NOMO-1 treated with DMSO at 0.1 percent for 48 hours (cell line): ENCODE measurements around the gene GRK4.
"Not testable (repeated sequence)": the region's sequence is repeated elsewhere in the genome, so short reads cannot be mapped to it uniquely, and the experiment has no call there.

ENCODE experiments used
- DNase-seq: peaks from one replicate; lab custom pipeline; 2025; ENCODE audit not compliant: unreplicated experiment; lab: John Stamatoyannopoulos, UW

Gene GRK4

DNA sequence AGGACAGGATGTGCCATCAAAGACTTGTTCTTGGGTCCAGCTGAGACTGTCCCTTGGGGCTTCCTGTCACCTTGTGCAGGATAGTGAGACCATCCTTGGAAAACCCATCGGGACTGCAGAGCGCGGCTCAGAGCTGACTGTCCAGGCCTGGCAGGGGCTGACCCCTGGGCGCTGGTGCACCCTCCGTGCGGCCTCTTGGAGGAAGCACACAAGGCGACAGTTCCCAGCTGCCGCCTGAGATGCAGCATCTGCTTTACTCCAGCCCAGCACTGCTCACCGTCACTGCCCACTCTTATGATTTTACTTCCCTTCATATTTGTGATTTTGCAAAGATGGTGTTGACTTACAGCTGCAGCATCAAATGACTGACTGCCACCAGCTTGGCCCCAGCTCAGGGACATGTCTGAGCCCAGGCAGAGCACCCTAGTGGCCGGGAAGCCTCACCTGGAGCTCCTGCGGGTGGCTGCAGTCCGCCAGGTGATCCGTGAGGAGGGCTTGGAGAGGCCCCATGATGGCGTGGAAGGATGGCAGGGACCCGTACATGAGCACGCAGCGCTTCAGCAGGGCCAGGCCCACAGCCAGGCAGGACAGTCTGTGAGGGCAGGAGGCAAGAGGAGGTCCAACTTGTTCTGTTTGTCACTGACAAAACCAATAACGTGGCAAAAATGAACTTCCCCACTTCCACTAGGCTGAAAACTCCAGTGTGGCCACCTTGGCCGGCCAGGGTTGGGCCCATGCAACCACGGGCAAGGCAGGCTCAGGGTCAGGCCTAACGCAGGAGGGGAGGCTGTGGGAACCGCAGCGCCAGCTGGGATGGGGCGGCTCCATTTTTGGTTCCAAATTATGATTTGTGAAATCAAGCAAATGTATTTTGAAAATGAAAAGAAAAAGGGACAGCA lies 22.0 kb upstream of the GRK4 start:
- DNase-seq, result no peak

DNA sequence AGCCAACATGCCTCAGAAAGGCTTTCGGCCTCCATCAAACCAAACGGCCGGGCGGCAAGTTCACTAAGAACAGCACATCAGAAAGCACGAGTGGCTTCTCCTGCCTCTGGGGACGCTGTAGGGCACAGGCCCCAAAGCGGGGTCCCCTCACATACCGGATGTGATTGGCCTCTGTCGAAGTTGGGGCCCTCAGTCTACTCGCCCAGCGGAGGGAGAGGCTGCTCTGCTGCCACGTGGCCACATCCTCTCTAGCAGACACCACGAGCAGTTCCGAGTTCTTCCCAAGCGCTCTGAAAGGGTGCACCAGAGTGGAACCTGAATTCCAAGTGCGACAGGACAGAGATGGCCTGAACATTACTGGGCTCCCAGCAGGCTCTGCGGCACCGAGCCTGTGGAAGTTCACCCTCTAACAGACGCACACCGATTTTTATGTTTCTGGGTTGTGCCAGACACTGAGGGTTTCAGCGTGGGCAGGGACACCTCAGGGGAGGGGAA lies 21.3 kb upstream of the GRK4 start:
- no peak for DNase-seq

DNA sequence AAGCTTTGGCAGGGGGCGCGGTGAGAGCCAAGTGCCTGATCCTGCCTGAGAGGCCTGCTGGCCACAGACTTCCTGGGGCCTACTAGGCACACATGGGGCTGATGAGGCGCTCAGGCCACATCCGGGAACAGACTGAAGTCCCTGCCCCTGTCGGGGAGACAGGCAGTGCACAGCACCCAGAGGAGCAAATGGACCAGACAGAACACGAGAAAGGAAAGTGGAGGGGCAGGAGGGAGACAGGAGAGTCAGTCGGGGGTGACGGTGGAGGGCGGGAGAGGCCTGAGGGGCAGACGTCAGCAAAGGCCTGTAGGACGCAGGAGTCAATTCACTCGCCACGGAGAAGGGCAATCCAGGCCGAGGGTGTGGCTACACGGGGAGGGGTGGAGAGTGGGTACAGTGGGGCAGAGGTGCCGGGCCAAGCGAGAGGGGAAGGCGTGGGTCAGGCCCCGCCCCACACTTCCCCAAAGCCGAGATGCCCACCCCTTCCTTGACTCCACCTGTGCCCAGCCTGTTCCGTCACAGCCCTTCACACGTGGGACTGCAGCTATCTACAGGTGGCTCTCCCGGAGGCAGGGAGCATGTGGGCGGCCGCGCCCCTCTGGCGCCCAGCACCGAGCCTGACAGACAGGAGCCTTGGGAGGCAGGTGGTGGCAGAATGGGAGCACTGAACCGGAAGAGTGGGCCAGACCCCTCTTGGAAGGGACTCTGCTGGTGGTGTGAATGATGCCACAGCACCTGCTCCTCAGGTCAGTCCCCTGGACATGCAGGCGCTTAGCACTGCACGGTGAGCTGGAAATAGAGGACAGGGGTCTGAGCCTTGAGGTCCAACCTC lies 20.6 kb upstream of the GRK4 start:
- DNase-seq, result no peak

DNA sequence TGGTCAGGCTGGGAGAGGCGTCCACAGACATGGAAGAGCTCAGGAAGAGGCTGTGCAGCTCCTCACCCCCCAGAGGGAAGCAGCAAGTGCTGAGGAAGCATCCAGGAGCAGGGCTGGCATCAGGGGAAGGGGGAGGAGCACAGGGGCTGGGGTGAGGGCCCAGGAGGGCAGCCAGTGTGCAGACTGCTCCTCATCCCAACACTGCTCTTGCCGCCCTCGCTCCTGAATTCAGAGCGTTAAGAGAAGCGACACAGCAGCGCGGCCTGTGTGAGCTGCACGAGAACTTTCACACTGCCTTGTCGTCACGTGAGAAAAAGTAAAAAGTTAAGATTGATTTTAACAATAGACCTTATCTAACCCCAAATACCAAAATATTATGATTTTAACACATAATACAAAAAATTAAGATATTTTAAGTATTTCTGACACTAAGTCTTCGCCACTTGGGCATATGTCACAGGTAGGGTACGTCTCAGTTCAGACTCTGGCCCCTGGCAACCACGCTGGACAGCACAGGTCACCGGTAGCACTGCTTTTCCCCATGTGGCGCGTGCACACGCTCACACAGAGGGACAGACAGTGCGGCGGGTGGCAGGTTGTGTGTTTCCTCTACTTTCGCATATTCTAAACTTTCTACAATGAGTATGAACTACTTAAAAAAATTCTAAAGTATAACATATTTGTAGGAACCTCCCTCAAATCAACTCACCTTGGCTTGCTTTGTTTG lies 19.8 kb upstream of the GRK4 start:
- no peak for DNase-seq

DNA sequence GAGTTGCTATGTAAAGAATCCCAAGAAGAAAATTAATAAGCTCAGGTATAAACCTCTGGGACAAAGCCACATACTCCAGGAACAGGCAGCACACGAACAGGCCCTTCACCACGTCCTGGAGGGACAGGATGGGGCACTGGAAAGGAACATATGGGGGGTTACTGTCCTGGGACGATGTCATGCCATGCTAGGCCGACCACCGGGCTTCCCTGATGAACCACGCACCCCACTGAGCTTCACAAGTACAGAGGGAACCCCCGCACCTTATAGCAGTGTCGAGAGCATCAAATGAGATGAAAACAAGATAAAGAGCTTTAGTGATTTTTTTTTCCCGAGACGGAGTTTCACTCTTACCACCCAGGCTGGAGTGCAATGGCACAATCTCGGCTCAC lies 19.3 kb upstream of the GRK4 start:
- no peak for DNase-seq

DNA sequence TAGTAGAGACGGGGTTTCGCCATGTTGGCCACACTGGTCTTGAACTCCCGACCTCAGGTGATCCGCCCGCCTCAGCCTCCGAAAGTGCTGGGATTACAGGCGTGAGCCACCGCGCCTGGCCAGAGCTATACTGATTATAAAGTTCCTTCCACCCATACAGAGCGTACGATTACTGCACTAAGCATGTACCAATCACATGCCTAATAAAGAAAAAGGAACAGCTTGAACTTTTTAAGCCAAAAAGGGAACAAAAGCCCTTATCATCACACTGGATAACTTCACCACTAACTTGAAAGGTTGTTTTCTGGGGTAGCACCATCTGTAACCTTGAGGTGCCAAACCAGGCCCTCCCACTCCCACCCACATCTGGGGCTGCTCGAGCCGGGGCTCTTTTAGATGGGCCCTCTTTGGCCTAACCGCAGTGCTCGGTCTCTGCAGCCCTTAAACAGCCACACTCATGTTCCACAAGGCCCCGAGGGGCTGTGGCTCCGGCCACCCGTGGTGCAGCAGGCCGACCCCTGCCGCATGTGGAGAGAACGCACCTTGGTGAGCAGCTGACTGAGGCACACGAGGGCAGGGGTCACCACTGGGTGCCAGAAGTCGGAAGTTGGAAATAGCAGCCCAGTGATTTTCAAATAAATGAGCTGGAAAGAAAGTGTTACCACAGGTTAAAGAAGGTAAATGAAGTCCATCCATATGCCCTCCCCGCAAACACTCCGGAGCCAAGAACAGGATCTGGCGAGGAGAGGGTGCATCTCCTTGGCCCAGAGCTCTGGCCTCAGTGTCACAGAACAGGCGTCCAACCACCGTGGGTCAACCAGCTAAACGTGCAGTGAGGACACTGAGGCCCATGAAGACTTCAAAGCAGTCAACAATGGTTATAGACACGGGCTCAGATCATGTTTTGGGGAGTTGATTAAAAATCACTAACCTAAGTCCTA lies 18.5 kb upstream of the GRK4 start:
- DNase-seq, result no peak

DNA sequence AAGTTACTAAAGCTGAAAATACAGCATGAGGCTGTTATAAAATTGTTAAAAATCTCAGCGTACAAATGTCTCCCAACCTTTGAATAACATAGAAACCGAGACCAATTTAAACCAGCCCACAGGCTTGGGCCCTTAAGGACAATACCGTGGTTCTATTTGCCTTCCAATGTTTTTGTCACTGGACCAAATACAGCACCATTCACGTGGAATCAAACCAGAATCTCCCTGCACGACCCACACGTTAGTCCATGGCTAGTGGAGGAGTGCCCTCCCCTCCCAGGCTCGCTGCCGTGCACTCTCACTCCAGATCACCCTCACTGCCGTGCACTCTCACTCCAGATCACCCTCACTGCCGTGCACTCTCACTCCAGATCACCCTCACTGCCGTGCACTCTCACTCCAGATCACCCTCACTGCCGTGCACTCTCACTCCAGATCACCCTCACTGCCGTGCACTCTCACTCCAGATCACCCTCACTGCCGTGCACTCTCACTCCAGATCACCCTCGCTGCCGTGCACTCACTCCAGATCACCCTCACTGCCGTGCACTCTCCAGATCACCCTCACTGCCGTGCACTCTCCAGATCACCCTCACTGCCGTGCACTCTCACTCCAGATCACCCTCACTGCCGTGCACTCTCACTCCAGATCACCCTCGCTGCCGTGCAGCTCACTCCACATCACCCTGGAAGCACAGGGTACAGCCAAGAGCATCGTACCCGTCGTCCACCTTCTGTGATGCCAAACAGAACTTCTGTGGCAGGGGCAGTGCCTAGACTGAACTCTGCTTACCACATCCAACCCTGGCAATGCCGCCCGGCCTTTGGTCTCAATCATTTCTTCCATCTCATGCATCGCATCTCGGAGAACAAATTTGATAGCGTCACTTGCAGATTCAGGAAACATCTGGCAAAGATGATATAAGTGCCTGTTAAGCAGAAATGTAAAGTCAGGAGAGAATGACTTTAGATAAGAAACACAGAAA lies 17.5 kb upstream of the GRK4 start:
- DNase-seq, result not testable (repeated sequence)

DNA sequence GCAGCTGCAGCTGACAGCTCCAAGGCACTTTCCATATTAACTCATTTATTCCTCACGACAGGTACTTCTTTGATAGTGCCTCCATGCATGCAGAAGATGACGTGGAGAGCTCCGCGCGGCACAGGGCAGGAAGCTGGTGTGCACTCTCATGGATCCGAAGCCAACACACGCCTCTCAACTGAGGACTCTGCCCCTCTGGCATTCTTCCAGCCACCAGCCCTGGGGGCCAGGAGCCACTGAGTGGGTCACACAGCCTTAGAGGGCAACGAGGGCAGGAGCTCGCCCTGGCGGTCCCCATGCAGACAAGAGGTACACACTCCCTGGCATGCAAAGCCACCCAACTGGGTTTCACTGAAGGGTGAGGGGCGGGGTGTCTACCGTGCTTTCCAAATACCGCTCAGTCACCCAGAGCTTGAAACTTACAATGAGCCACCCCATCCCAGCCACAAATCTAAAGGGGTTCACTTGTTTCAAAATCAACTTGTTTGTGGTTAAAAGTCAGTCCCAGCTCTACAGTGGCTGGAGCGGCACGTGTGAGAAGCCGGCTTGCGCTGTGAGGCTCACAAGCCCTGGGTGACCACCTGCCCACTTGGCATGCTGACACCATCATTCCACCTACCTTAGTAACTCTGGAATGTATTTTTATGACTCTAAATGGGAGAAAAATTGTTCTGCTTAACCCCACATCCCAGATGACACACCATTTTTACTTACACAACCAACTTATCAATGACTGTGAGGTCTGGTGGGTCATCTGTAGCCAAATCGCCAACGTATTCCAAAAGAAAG lies 16.4 kb upstream of the GRK4 start:
- DNase-seq, result no peak

DNA sequence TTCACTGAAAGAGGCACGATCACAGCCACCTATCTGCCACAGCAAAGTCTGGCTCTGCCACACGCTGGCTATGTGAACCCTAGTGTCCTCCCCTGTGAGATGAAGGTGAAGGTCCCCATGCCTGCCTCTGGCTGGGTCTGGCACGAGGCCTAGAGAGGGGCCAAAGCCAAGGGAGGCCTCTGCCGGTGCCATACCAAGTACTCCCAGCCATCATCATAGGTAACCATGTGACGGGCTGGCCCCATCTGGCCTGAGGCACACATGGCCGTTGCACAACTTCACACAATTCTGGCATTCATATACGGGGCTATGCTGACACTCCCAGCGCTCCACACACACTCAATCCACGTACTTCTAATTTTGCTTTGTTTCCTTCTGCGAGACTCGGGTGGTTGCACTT lies 15.4 kb upstream of the GRK4 start:
- DNase-seq, result no peak

DNA sequence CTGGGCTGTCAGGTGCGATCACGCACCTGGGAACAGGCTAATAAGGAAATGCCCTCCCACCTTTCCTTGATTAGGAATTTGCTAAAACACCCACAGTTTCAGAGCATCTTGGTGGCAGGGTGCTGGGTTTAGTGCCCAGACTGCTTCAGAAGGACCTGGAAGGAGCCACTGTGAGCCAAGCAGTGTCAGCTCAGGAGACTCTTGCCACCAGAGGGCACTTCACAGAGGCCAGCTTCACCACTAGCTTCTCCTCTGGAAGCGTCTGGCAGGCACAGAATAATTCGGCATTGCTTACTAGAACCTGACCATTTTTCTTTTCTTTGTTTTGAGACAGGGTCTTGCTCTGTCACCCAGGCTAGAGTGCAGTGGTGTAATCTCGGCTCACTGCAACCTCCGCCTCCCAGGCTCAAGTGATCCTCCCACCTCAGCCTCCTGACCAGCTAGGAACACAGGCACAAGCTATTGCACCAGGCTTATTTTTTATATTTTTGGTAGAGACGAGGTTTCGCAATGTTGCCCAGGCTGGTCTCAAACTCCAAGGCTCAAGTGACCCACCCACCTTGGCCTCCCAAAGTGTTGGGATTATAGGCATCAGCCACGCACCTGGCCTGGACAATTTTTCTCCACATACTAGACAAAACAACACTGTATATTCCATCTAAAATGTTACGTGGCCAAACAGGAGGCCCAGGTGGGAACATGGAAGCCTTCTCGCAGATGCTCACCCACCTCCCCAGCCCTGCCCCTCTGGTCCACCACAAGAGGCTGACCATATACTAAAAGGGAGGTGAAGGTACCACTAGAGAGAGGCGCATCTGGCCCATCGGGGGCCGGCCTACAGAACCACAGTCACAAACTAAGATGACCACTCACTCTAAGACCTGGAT lies 14.2 kb upstream of the GRK4 start:
- DNase-seq, result no peak

DNA sequence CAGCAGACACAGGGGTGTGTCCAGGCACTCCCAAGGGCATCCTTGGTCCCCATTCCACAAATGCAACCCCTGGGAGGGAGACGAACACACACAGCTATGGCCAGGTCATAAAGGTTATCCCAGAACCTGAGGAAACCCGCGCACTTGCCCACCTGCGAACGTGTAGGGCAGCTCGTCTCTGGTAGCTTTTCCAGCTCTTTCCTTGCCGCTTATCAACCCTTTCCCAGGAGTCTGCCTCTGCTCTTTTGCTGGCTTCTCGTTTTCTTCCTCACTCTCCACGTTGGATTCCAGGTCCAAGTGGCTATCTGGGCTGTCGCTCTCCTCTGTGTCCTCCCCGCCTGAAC lies 13.6 kb upstream of the GRK4 start:
- no peak for DNase-seq

DNA sequence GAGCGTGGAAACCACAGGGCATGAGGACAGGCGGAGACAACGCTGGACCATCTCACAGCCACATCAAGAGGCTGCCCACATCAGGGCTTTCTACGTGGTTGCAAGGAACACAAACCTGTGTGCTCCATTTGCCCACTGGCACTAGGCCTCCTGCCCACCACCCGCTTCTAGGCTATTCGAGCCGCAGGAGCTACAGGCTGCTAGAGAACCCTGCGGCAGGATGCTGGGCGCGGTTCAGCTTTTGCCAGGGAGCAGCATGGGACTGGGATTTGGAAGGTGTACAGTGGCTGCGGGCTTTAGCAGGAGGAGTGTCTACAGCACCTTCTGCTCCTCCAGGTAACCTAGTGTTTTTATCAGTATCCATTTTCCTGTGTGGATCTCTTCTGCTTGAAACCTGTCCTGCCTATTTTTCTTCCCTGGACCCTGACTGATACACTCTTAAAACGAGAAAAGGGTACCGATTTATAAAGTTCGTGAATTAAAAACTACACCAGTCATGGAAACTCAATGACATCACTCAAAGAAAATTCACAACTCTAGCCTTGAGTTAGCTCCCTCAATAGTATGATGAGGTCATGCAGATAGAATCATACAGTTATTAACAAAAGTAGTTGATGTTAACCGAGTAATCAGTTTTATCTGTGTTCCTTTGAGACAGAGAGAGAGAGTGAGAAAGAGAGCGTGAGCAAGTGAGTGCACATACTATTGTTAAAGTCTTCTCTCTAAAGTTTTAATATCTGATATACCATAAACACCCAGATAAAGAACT lies 13.0 kb upstream of the GRK4 start:
- no peak for DNase-seq

DNA sequence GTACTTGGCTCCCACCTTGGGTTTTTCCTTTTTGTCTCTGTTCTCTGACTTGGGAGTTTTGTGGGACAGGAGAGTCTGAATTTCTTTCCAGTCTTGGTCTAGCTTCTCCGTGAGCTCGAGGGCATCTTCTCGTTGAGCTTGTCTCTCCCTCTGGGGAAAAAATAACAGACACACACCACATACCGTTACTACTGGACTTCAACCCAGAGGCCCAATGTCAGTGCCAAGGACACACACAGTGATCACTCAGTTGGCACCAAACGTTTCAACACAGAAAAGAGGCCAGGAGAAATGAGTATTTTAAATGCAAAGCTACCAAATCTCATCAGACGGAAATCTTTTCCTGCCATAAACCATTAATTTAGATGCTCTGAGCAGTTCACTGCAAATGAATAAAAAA lies 9.9 kb upstream of the GRK4 start:
- no peak for DNase-seq

DNA sequence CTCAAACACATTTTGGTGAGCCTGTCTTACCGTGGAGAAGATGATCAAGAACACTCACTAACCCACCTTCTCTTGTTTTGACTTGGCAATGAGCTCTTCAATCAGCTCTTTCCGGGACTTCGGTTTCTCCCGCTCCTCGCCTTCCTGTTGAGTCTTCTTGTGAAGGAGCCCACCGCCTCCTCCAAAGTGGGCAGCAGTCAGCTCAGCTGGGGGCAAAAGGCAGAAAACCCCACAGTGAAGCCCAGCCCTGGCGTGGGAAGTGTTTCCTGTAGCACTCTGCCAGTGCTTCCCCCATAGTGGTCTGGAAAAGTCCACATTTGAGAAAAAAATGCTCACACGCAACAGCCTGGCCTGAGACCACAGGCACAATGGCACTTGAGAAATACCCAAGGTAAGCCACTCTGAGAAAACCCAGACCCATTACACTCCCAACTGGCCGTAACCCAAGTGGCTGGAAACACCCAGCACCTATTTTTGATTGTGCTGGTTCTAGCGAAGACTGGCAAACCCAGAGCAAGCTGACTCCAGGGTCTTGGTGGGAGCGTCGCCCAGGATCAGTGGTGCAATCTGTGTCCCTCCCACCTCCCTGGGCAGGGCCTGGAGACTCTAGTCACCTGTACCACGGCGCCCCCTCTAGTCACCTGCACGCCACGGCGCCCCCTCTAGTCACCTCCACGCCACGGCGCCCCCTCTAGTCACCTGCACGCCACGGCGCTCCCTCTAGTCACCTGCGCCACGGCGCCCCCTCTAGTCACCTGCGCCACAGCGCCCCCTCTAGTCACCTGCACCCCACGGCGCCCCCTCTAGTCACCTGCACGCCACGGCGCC lies 8.8 kb upstream of the GRK4 start:
- DNase-seq, result no peak

DNA sequence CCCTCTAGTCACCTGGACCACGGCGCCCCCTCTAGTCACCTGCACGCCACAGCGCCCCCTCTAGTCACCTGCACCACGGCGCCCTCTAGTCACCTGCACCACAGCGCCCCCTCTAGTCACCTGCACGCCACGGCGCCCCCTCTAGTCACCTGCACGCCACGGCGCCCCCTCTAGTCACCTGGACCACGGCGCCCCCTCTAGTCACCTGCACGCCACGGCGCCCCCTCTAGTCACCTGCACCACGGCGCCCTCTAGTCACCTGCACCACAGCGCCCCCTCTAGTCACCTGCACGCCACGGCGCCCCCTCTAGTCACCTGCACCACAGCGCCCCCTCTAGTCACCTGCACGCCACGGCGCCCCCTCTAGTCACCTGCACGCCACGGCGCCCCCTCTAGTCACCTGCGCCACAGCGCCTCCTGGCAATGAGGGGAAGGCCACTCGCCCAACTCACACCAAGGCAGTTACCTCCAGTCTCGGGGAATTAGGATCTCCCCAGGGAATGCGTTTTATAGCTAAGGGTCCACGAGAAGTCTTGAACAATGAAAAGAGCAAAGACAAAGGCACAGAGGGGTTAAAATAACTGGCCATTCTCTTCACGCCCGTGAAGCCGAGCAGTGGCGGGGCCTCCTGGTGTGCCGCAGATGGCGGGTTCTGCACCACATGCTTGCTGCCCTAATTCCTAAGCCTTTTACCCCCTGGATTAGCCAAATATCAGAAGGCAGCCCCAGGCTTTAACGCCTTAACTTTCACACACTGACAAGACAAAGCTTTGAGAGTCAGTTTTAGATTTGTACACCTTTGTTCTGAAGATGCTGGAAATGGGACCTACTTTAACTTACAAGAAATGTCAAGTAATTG lies 8.0 kb upstream of the GRK4 start:
- DNase-seq, result not testable (repeated sequence)
